CD4-positive, alpha-beta T cell treated with Interferon gamma for 1 hour (primary cell): ENCODE results near the gene CRYAB.
"Not testable (repeated sequence)": the region's sequence is repeated elsewhere in the genome, so short reads cannot be mapped to it uniquely, and the experiment has no call there.

Source experiments
- DNase-seq: peaks from one replicate; pipeline ENCODE4 v3.0.0-alpha.2; 2020

Gene CRYAB

GRCh38 chr11:111905411-111905810 is 6.2 kb downstream of the CRYAB start:
- no peak for DNase-seq

- DNase-seq, result no peak
These were observed 24.7 kb downstream of the CRYAB start for GRCh38 chr11:111886844-111887243.

- DNase-seq, result no peak
These were observed 25.5 kb downstream of the CRYAB start for GRCh38 chr11:111886032-111886431.

- not testable (repeated sequence) for DNase-seq
These were observed 26.5 kb downstream of the CRYAB start for GRCh38 chr11:111885053-111885452.

- no peak for DNase-seq
These were observed 29.4 kb downstream of the CRYAB start for GRCh38 chr11:111882202-111882601.

- DNase-seq, result no peak
These were observed 32.0 kb downstream of the CRYAB start for GRCh38 chr11:111879637-111879960.

- peak; percentile 96 for DNase-seq
These were observed 32.5 kb downstream of the CRYAB start, which contains the start of the genes CFAP68 and FDXACB1 for GRCh38 chr11:111878849-111879636. Gene CFAP68 (plus strand): TSS chr11:111879541. CDS start chr11:111879561, 20 bp downstream. Gene FDXACB1 (minus strand): TSS chr11:111879165. CDS start chr11:111879132, 33 bp downstream.

GRCh38 chr11:111878385-111878848 is 33.2 kb downstream of the CRYAB start:
- DNase-seq, result no peak

- DNase-seq, result no peak
These were observed 39.8 kb downstream of the CRYAB start for GRCh38 chr11:111871693-111872161.

GRCh38 chr11:111870886-111871692 is 40.5 kb downstream of the CRYAB start, which contains the start of gene ALG9:
Gene ALG9 (minus strand): TSS chr11:111871581. CDS start chr11:111871482, 99 bp downstream.
- peak; percentile 81 for DNase-seq

- DNase-seq, result no peak
These were observed 41.1 kb downstream of the CRYAB start for GRCh38 chr11:111870522-111870885.

- DNase-seq, result no peak
These were observed 41.5 kb downstream of the CRYAB start for GRCh38 chr11:111870113-111870512.

- DNase-seq, result no peak
These were observed 51.3 kb downstream of the CRYAB start for GRCh38 chr11:111860257-111860656.
